Trophoblast cell (in vitro differentiated cells and primary cell): ENCODE measurements around the gene BPIFB4.

Experiments
- DNase-seq, 2 donors: peaks; one replicate each; pipeline ENCODE4 v3.0.0-alpha.2; 2016
- H2AFZ ChIP-seq: 2 replicates; pipeline ENCODE4 v1.6.1; 2013; ENCODE audit warnings: low read length, moderate library complexity, mild to moderate bottlenecking; ENCODE audit not compliant: insufficient read depth, poor library complexity
- H2AK5ac ChIP-seq: 2 replicates; pipeline ENCODE4 v1.6.1; 2013; ENCODE audit warnings: mild to moderate bottlenecking, low read length
- H2BK120ac ChIP-seq: 2 replicates; pipeline ENCODE4 v1.6.1; 2013; ENCODE audit warnings: low read length, mild to moderate bottlenecking, moderate library complexity; ENCODE audit not compliant: insufficient read depth, poor library complexity
- H2BK12ac ChIP-seq: 2 replicates; pipeline ENCODE4 v1.6.1; 2013; ENCODE audit warnings: mild to moderate bottlenecking, low read length, moderate library complexity
- H2BK5ac ChIP-seq: 2 replicates; pipeline ENCODE4 v1.6.1; 2013; ENCODE audit warnings: low read length, low read depth, moderate library complexity, mild to moderate bottlenecking; ENCODE audit not compliant: poor library complexity
- H3K14ac ChIP-seq: 2 replicates; pipeline ENCODE4 v1.6.1; 2013; ENCODE audit warnings: mild to moderate bottlenecking, low read length
- H3K18ac ChIP-seq: 2 replicates; pipeline ENCODE4 v1.6.1; 2013; ENCODE audit warnings: mild to moderate bottlenecking, low read length
- H3K23ac ChIP-seq: 2 replicates; pipeline ENCODE4 v1.6.1; 2013; ENCODE audit warnings: low read length
- H3K27ac ChIP-seq: 2 replicates; pipeline ENCODE4 v1.5.1; 2013; ENCODE audit warnings: low read depth, mild to moderate bottlenecking, inconsistent platforms, low read length, moderate library complexity
- H3K27me3 ChIP-seq: 2 replicates; pipeline ENCODE4 v1.6.1; 2013; ENCODE audit warnings: inconsistent platforms, mild to moderate bottlenecking, low read length, moderate library complexity; ENCODE audit not compliant: insufficient read depth
- H3K36me3 ChIP-seq, 2 experiments: 1 replicate in 1 of 2; 2 replicates in 1 of 2; pipeline ENCODE4 v1.6.1; 2013; ENCODE audit warnings: low read length in 2 of 2, mild to moderate bottlenecking in 2 of 2, moderate library complexity in 1 of 2; ENCODE audit not compliant: insufficient read depth in 2 of 2, control insufficient read depth in 1 of 2
- H3K4ac ChIP-seq: 2 replicates; pipeline ENCODE4 v1.6.1; 2013; ENCODE audit warnings: low read depth, mild to moderate bottlenecking, low read length, moderate library complexity
- H3K4me1 ChIP-seq, 2 experiments: 1 replicate in 1 of 2; 2 replicates in 1 of 2; pipeline ENCODE4 v1.6.1; 2013; ENCODE audit warnings: low read length in 2 of 2, mild to moderate bottlenecking in 2 of 2, moderate library complexity in 1 of 2; ENCODE audit not compliant: insufficient read depth in 2 of 2, control insufficient read depth in 1 of 2
- H3K4me2 ChIP-seq: 2 replicates; pipeline ENCODE4 v1.6.1; 2013; ENCODE audit warnings: inconsistent platforms, mild to moderate bottlenecking, low read length, moderate library complexity
- H3K4me3 ChIP-seq: 2 replicates; pipeline ENCODE4 v1.5.1; 2013; ENCODE audit warnings: mild to moderate bottlenecking, low read depth, low read length, inconsistent platforms
- H3K79me1 ChIP-seq: one replicate; pipeline ENCODE4 v1.6.1; 2013; ENCODE audit warnings: low read length
- H3K79me2 ChIP-seq: 2 replicates; pipeline ENCODE4 v1.6.1; 2013; ENCODE audit warnings: low read length, mild to moderate bottlenecking; ENCODE audit not compliant: control insufficient read depth, insufficient read depth, poor library complexity
- H3K9ac ChIP-seq: 2 replicates; pipeline ENCODE4 v1.6.1; 2013; ENCODE audit warnings: mild to moderate bottlenecking, low read length
- H3K9me3 ChIP-seq: 2 replicates; pipeline ENCODE4 v1.6.1; 2013; ENCODE audit warnings: low read depth, mild to moderate bottlenecking, control low read depth, inconsistent platforms, low read length; ENCODE audit not compliant: insufficient read depth
- H4K12ac ChIP-seq: 2 replicates; pipeline ENCODE4 v1.6.1; 2013; ENCODE audit warnings: low read depth, mild to moderate bottlenecking, low read length, moderate library complexity
- H4K8ac ChIP-seq: 2 replicates; pipeline ENCODE4 v1.6.1; 2013; ENCODE audit warnings: low read depth, mild to moderate bottlenecking, low read length, moderate library complexity
- H4K91ac ChIP-seq: one replicate; pipeline ENCODE4 v1.6.1; 2013; ENCODE audit warnings: low read depth, mild to moderate bottlenecking, low read length, moderate library complexity
- WGBS: extraction: QIAGEN DNeasy Blood & Tissue Kit; methylation state at CpG from one replicate; pipeline ENCODE4 v1.1.7; 2013; ENCODE audit warnings: missing lambda C conversion rate; ENCODE audit not compliant: insufficient read length, insufficient coverage; ENCODE audit errors: extremely low coverage; 5-methylcytosine and 5-hydroxymethylcytosine counted together

BPIFB4 gene

DNA sequence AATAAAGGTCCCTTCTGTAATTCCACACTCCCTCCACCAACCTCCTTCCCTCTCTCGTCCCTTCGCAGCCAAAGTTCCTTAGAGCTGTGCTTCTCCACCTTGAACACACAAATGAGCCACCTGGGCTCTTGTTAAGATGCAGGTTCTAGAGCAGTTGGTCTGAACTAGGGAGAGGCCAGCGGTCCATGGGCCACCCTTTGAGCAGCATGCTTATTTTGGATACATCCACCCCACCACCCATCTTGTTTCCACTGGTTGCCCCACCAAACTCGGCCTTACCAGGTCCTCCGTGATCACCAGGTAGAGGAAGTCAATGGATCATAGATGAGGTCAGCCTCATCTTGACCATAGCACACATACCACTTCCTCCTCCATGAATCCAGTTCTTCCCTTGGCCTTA, 81.2 kb downstream of the BPIFB4 start:
- Histone ChIP-seq H2AK5ac (no peak overlapping the region), H3K4me3 (no peak overlapping the region), H2AFZ (no peak overlapping the region), H3K23ac (no peak overlapping the region), H3K14ac (no peak overlapping the region), H3K4me2 (no peak overlapping the region), H2BK5ac (no peak overlapping the region), H3K4me1 (no peaks in the 10 kb centered on the region), H3K27ac (no peak overlapping the region), H3K79me2 (no peaks in the 10 kb centered on the region), H4K91ac (no peak overlapping the region), H3K9me3 (peaks cover 2% of the 10 kb centered on the region), H2BK12ac (no peak overlapping the region), H3K79me1 (no peaks in the 10 kb centered on the region), H4K8ac (no peak overlapping the region), H3K9ac (no peak overlapping the region), H3K36me3 (no peaks in the 10 kb centered on the region), H3K27me3 (no peaks in the 10 kb centered on the region), H2BK120ac (no peak overlapping the region), H3K18ac (no peak overlapping the region), H4K12ac (no peak overlapping the region), H3K4ac (no peak overlapping the region)
- no CpG with 5 or more reads among the region's 5 CpGs for WGBS
- no peak for DNase-seq
